Panc1 (cell line): ENCODE data around the gene NFATC3. TPM values are rescaled to one million over a fixed set of nuclear protein-coding genes. Genes with fewer than 3 reads are reported as not detected.
A peak's percentile ranks its signal among the peaks of the same experiment; 100 is the strongest.

ENCODE experiments used
- ATAC-seq: fragments of 200-7000 bp; cut with Tn5 transposase; 2 replicates; pipeline ENCODE4 v1.9.1; 2020; ENCODE audit warnings: mild to moderate bottlenecking, moderate library complexity
- BruUV-seq: library from RNA; stranded (reverse); fragments of 400-500 nt; replicated peaks from 2 replicates; lab custom pipeline; 2021; lab: Mats Ljungman, UMichigan
- CTCF ChIA-PET: fragments of 300-600 bp; sonication (Branson Sonifier 250); formaldehyde crosslinking; loops from one replicate; lab custom pipeline; 2022; ENCODE audit warnings: antibody characterized with exemption; lab: Charles Lee
- POLR2A ChIA-PET: fragments of 300-600 bp; sonication (Branson Sonifier 250); formaldehyde crosslinking; loops from one replicate; lab custom pipeline; 2022; ENCODE audit warnings: antibody characterized with exemption; lab: Charles Lee
- DNase-seq: peaks from one replicate; pipeline ENCODE4 v3.0.0-alpha.2; 2010; ENCODE audit warnings: low read depth, low spot score
- H3K27ac ChIP-seq: 2 replicates; pipeline ENCODE4 v1.5.1; 2011; ENCODE audit warnings: mild to moderate bottlenecking, low read length, inconsistent platforms
- H3K27me3 ChIP-seq: fragments of 200-500 bp; sonication (Bioruptor generic); 2 replicates; pipeline ENCODE4 v1.6.0; 2014; ENCODE audit warnings: low read length, inconsistent platforms; ENCODE audit not compliant: control insufficient read depth, insufficient read depth
- H3K36me3 ChIP-seq: fragments of 200-500 bp; sonication (Bioruptor generic); 2 replicates; pipeline ENCODE4 v1.5.1; 2014; ENCODE audit warnings: inconsistent platforms, mild to moderate bottlenecking, low read length, moderate library complexity; ENCODE audit not compliant: control insufficient read depth, insufficient read depth
- H3K4me1 ChIP-seq: 2 replicates; pipeline ENCODE4 v1.5.1; 2011; ENCODE audit warnings: inconsistent platforms, mild to moderate bottlenecking, low read length, moderate library complexity; ENCODE audit not compliant: control insufficient read depth, insufficient read depth
- H3K4me3 ChIP-seq, 2 experiments: 2 replicates each; pipeline ENCODE4 v1.5.1; 2011 to 2012; ENCODE audit warnings: low read depth in 2 of 2, low read length in 2 of 2, mild to moderate bottlenecking in 2 of 2, inconsistent platforms in 1 of 2, moderate library complexity in 1 of 2
- H3K9me3 ChIP-seq: fragments of 200-500 bp; sonication (Bioruptor generic); 2 replicates; pipeline ENCODE4 v1.5.1; 2014; ENCODE audit warnings: low read depth, mild to moderate bottlenecking, inconsistent platforms, low read length, moderate library complexity; ENCODE audit not compliant: control insufficient read depth, insufficient read depth
- POLR2AphosphoS5 ChIP-seq: IDR thresholded peaks from 2 replicates; pipeline ENCODE4 v1.6.1; 2012; ENCODE audit warnings: mild to moderate bottlenecking, low read depth, low read length, moderate library complexity
- SIN3A ChIP-seq: IDR thresholded peaks from 2 replicates; pipeline ENCODE4 v1.6.1; 2012; ENCODE audit warnings: low read depth, mild to moderate bottlenecking, low read length, moderate library complexity, borderline replicate concordance; ENCODE audit not compliant: insufficient read depth
- TCF7L2 ChIP-seq: IDR thresholded peaks from 2 replicates; pipeline ENCODE4 v1.6.1; 2011; ENCODE audit warnings: mild to moderate bottlenecking, low read depth, low read length, inconsistent platforms
- in situ Hi-C: cut with HindIII; loops from 2 replicates; pipeline ENCODE4 v1.10.0; 2016; ENCODE audit warnings: low sequenced_read_pairs, low pct_unique_long_range_greater_than_20kb
- intact Hi-C: fragments of 100-400 bp; cut with micrococcal nuclease; formaldehyde crosslinking; loops from one replicate; pipeline ENCODE4 v1.10.0; 2022; ENCODE audit not compliant: unreplicated experiment
- total RNA-seq: library from RNA; stranded (reverse); gene quantifications from one replicate; pipeline ENCODE4 v1.2.1, GENCODE V29; 2021; ENCODE audit not compliant: unreplicated experiment
- TF ChIP-seq, protein P1 (sequence below): fragments of 450-650 bp; IDR thresholded peaks from 2 replicates; pipeline ENCODE4 v1.5.1; 2017; ENCODE audit warnings: mild to moderate bottlenecking
- TF ChIP-seq, protein P2 (sequence below), 2 experiments: IDR thresholded peaks; 2 replicates each; pipeline ENCODE4 v1.6.1; 2011 to 2012; ENCODE audit warnings: low read depth in 2 of 2, control low read depth in 1 of 2, low read length in 1 of 2, mild to moderate bottlenecking in 1 of 2, moderate library complexity in 1 of 2; ENCODE audit not compliant: insufficient read depth in 1 of 2

The NFATC3 gene
- total RNA-seq, 1 experiment from 2014 or later: 24.8 TPM

DNA sequence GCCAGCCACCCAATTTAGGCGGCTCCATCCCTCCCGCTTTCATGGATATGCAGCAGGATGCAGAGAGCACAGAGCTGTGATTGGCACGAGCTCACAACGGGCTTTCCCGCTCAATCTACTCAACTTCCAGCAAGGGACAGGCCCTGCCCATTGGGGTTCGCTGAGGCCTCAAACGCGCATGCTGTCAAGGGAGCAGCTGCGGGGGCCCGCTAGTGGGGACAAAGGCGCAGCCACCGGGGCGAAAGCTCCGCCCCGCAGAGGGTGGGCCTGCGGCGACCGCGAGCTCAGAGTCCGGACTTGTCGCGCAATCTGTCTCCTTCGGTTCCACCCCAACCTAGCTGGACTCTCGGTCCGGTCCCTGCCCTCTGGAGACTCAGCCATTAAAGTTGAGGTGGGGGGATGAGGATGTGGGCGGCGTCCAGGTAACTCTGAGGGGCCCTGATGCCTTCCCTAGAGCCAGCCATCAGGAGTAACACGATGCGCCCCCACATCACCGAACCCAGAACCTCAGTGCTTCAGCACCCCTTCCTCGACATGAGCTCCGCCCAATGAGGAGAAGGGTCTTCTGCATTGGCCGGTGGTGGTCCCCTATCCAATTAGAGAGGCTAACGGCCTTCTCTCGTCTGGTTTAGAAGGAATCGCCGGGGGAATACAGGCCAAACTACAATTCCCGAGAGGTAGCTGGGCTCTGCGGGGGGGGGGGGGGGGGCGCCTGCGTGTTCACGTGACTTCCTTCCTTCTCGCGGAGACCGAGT lies 489 bp upstream of the NFATC3 start:
- Histone ChIP-seq H3K4me1 (peaks cover 4% of the 10 kb centered on the region), H3K27me3 (no peaks in the 10 kb centered on the region), H3K9me3 (no peaks in the 10 kb centered on the region), H3K36me3 (no peaks in the 10 kb centered on the region; the same call in 1 of the 2 replicates), H3K4me3 (peak overlapping the region; percentile 18 to 20; a peak in 2 of 4 replicates), H3K27ac (peak overlapping the region; percentile 34; the same call in 1 of the 2 replicates)
- in situ Hi-C loops: no loop called here
- CTCF ChIA-PET: interaction anchor here (0.5 to 0.6 kb wide), 2 partner anchors 658 to 1075 kb away, joined by 6 to 9 read pairs; no protein-coding TSS in a partner anchor
- no peak for DNase-seq
- POLR2A ChIA-PET: interaction anchor here (0.6 kb wide), 1 partner anchor 383 kb away, joined by 3 read pairs; no protein-coding TSS in a partner anchor
- TF ChIP-seq, protein P1, sequence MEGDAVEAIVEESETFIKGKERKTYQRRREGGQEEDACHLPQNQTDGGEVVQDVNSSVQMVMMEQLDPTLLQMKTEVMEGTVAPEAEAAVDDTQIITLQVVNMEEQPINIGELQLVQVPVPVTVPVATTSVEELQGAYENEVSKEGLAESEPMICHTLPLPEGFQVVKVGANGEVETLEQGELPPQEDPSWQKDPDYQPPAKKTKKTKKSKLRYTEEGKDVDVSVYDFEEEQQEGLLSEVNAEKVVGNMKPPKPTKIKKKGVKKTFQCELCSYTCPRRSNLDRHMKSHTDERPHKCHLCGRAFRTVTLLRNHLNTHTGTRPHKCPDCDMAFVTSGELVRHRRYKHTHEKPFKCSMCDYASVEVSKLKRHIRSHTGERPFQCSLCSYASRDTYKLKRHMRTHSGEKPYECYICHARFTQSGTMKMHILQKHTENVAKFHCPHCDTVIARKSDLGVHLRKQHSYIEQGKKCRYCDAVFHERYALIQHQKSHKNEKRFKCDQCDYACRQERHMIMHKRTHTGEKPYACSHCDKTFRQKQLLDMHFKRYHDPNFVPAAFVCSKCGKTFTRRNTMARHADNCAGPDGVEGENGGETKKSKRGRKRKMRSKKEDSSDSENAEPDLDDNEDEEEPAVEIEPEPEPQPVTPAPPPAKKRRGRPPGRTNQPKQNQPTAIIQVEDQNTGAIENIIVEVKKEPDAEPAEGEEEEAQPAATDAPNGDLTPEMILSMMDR: no peak
- TF ChIP-seq SIN3A: no peak
- TF ChIP-seq TCF7L2: no peak
- TF ChIP-seq POLR2AphosphoS5: no peak
- TF ChIP-seq, protein P2, sequence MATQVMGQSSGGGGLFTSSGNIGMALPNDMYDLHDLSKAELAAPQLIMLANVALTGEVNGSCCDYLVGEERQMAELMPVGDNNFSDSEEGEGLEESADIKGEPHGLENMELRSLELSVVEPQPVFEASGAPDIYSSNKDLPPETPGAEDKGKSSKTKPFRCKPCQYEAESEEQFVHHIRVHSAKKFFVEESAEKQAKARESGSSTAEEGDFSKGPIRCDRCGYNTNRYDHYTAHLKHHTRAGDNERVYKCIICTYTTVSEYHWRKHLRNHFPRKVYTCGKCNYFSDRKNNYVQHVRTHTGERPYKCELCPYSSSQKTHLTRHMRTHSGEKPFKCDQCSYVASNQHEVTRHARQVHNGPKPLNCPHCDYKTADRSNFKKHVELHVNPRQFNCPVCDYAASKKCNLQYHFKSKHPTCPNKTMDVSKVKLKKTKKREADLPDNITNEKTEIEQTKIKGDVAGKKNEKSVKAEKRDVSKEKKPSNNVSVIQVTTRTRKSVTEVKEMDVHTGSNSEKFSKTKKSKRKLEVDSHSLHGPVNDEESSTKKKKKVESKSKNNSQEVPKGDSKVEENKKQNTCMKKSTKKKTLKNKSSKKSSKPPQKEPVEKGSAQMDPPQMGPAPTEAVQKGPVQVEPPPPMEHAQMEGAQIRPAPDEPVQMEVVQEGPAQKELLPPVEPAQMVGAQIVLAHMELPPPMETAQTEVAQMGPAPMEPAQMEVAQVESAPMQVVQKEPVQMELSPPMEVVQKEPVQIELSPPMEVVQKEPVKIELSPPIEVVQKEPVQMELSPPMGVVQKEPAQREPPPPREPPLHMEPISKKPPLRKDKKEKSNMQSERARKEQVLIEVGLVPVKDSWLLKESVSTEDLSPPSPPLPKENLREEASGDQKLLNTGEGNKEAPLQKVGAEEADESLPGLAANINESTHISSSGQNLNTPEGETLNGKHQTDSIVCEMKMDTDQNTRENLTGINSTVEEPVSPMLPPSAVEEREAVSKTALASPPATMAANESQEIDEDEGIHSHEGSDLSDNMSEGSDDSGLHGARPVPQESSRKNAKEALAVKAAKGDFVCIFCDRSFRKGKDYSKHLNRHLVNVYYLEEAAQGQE (IDR thresholded peaks at IDR 0.05; ENCODE audit: insufficient read depth in 1 of 2, low read depth in 2 of 2, low read length in 1 of 2): no peak
- intact Hi-C loops: loop anchor here (5.0 kb wide), 1 partner anchor 143 kb away; no protein-coding TSS in a partner anchor
- no TSS peak for BruUV-seq
- ATAC-seq: no peak

DNA sequence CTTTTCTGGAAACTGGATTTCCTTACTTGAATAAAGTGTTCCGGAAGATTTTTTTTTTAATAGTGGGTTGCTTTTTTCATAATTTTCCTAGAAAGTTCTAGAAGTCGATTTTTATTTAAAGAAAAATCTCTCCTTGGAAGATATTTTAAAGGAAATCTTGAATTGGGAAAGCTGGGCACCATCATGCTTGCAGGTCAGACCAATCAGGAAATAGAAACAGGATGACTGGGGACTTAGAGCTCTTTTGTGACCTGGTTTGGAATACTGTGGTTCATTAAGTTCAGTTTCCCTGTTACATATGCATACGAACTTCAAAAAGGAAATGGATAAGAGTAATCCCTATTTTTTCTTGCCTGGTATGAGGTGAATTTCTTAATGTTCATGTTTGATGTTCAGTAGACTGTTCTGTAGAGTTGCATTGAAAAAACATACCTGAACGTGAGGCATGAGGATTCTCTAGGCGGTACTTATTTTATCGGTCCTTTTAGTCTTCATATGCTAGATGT lies 1.2 kb downstream of the NFATC3 start:
- ATAC-seq: no peak
- BruUV-seq: TSS peak; percentile 61
- intact Hi-C loops: loop anchor here (5.0 kb wide), 1 partner anchor 141 kb away; no protein-coding TSS in a partner anchor

More for the DNA sequence above, 1.2 kb downstream of the NFATC3 start:
- Histone ChIP-seq H3K9me3 (no peaks in the 10 kb centered on the region), H3K4me1 (peaks cover 4% of the 10 kb centered on the region), H3K27ac (peak overlapping the region; percentile 90), H3K4me3 (peak overlapping the region; percentile 70 to 86), H3K36me3 (no peaks in the 10 kb centered on the region; the same call in 1 of the 2 replicates), H3K27me3 (no peaks in the 10 kb centered on the region)
- DNase-seq: no peak
- in situ Hi-C loops: no loop called here
- TF ChIP-seq TCF7L2: no peak
- TF ChIP-seq, protein P2 (IDR thresholded peaks at IDR 0.05; ENCODE audit: insufficient read depth in 1 of 2, low read depth in 2 of 2, low read length in 1 of 2): no peak
- no peak for TF ChIP-seq POLR2AphosphoS5
- TF ChIP-seq SIN3A: no peak
- TF ChIP-seq, protein P1: no peak
- ChIA-PET POLR2A (no interaction called here), CTCF (interaction anchor here (0.6 kb wide), 1 partner anchor 144 kb away, joined by 4 read pairs; no protein-coding TSS in a partner anchor)
